SK-N-SH treated with all-trans-retinoic acid at 6 μM for 48 hours (cell line): ENCODE results near the gene TEX2.

Experiments
- ARNTL ChIP-seq: fragments of 450-650 bp; formaldehyde crosslinking; IDR thresholded peaks from 2 replicates; pipeline ENCODE4 v1.5.0; 2020; ENCODE audit warnings: low read depth, mild to moderate bottlenecking, moderate library complexity, borderline replicate concordance
- CREB5 ChIP-seq: fragments of 250-450 bp; sonication (Bioruptor Pico); IDR thresholded peaks from 2 replicates; pipeline ENCODE4 v1.5.1; 2020; ENCODE audit warnings: low read depth, mild to moderate bottlenecking, moderate library complexity
- ESRRG ChIP-seq: fragments of 250-450 bp; sonication (Bioruptor Pico); IDR thresholded peaks from 2 replicates; pipeline ENCODE4 v1.6.1; 2021; ENCODE audit warnings: mild to moderate bottlenecking
- PATZ1 ChIP-seq: fragments of 250-450 bp; sonication (Bioruptor Pico); IDR thresholded peaks from 2 replicates; pipeline ENCODE4 v1.8.0; 2020; ENCODE audit warnings: mild to moderate bottlenecking, moderate library complexity, borderline replicate concordance
- POU6F1 ChIP-seq: fragments of 250-450 bp; sonication (Bioruptor Pico); IDR thresholded peaks from 2 replicates; pipeline ENCODE4 v1.8.0; 2021; ENCODE audit warnings: low read depth, mild to moderate bottlenecking, moderate library complexity, borderline replicate concordance
- RARB ChIP-seq: fragments of 250-450 bp; sonication (Bioruptor Pico); IDR thresholded peaks from 2 replicates; pipeline ENCODE4 v1.8.0; 2021; ENCODE audit warnings: mild to moderate bottlenecking, moderate library complexity
- ZFP3 ChIP-seq: fragments of 250-450 bp; sonication (Bioruptor Pico); IDR thresholded peaks from 2 replicates; pipeline ENCODE4 v1.5.0; 2020; ENCODE audit warnings: mild to moderate bottlenecking, moderate library complexity
- ZNF70 ChIP-seq: fragments of 450-650 bp; formaldehyde crosslinking; IDR thresholded peaks from 2 replicates; pipeline ENCODE4 v1.5.0; 2020; ENCODE audit warnings: mild to moderate bottlenecking, moderate library complexity

- TF ChIP-seq ARNTL (CRISPR knock-in tag) (no peak), RARB (CRISPR knock-in tag) (no peak), CREB5 (CRISPR knock-in tag) (no peak), ESRRG (CRISPR knock-in tag) (no peak), PATZ1 (CRISPR knock-in tag) (no peak), POU6F1 (no peak), ZFP3 (CRISPR knock-in tag) (no peak), ZNF70 (no peak)
These were observed 137.1 kb downstream of the TEX2 start for GRCh38 chr17:64125937-64126336.
